C1 segment of cervical spinal cord (tissue), 14 donors: ENCODE results near the gene GDI2.
"Not testable (repeated sequence)": the region's sequence is repeated elsewhere in the genome, so short reads cannot be mapped to it uniquely, and the experiment has no call there.

Experiments used
- DNase-seq, 14 donors: peaks; one replicate each; lab custom pipeline; 2025; lab: John Stamatoyannopoulos, UW

GDI2 gene

GRCh38 chr10:5813341-5814109 lies at the start of gene GDI2:
Gene GDI2 (minus strand): TSS chr10:5813434. CDS start chr10:5813258, 176 bp downstream.
- peak; percentile 66 to 96 (median 93) for DNase-seq

DNA sequence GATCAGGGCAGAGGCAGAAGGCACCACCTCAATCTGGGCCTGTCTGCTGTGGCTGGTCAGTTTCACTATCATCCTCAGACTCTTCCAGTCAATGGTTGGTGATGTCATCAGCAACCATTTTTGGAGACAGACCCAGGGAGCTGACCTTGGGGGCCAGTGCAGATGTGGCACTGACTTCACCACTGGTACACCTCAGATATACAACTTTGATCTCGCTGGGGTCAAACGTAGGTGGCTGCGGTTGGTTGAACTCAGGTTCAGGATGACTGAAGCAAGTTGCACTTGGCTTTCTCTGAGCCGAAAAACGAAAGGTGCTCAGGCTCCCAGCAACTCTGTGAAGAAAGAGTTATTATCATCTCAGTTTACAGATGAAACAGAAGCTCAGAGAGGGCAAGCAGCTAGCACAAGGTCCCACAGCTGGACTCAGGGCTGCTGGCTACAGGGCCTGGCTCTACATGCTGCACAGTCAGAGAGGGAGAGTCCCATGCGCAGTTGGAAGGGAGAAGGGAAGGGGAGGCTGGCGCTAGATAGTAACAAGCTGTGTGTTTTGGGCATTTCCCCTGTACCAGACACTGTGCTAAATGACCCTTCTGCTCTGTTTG lies 49.2 kb upstream of the GDI2 start:
- no peak for DNase-seq

- DNase-seq = peak in 3 of 14 donors; percentile 5 to 30 (median 23)
Measured at GRCh38 chr10:5860066-5860465, 46.8 kb upstream of the GDI2 start.

GRCh38 chr10:5858811-5859210 lies 45.6 kb upstream of the GDI2 start:
- peak in 12 of 14 donors; percentile 6 to 59 (median 49) for DNase-seq

DNA sequence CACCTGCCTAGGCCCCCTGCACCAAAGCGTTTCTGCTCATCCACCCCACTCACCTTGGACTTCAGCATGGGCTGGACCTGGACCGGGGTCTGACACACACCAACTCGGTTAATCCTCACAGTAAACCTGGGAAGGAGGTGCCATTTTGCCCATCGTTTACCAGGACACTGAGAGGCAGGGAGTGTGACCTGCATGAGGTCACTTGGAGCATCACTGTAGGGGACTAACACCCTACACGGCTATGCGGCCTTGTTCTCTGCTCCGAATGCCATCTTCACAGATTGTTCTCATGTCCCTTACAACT lies 43.4 kb upstream of the GDI2 start:
- DNase-seq = no peak

GRCh38 chr10:5855979-5856700 lies 42.9 kb upstream of the GDI2 start:
- DNase-seq = no peak

DNA sequence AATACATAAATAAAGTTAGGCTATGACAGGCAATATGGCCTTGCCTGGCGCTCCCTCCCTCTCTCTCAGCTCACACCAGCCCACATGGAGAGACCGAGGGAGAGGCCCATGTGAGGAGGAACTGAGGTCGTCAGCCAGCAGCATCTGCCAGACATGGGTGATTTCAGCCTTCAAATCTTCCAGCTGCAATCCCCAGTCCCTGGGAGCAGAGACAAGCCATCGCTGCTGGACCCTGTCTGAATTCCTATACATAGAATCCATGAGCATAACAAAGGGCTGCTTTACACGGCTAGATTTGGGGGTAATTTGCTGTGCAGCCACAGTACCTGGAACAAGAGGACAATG lies 40.9 kb upstream of the GDI2 start:
- no peak for DNase-seq

DNA sequence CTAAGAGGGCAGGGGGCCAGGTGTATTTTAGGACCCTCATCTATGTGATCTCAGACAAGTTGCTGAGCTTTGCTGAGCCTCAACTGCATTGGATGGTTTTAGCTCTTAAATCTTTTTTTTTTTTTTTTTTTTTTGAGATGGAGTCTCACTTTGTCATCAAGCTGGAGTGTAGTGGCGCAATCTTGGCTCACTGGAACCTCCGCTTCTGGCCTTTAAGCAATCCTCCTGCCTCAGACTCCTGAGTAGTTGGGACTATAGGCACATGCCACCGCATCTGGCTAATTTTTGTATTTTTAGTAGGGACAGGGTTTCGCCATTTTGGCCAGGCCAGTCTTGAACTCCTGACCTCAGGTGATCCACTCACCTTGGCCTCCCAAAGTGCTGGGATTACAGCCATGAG lies 33.4 kb upstream of the GDI2 start:
- not testable (repeated sequence) for DNase-seq

DNA sequence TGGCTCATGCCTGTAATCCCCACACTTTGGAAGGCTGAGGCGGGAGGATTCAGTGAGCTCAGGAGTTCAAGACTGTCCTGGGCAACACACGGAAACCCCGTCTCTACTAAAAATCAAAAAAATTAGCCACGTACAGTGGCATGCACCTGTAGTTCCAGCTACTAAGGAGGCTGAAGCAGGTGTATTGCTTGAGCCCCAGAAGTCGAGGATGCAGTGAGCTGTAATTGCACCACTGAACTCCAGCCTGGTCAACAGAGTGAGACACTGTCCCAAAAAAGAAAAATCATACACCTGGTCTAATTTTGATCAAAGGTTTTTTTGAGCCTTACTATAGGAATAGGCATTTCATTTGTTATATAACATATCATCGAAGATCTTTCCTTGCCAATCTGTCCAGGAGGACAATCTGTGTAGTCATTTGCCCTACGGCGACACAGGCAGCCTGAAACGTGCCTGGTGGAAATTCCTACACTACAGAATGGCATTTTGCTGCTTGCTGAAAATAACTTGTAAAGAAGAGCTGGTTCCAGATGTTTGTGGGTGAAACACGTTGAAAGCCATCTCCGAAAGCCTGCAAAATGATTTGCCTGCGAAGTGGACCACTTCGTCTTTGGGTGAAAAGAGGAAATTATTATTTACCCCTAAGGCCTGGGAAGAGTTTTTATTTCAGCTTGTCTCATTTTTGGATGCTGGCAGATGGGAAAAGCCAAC lies 31.3 kb upstream of the GDI2 start:
- no peak for DNase-seq

- no peak for DNase-seq
Measured at GRCh38 chr10:5843686-5844344, 30.6 kb upstream of the GDI2 start.

GRCh38 chr10:5841965-5842364 lies 28.7 kb upstream of the GDI2 start:
- DNase-seq = no peak

- DNase-seq = peak in 12 of 14 donors; percentile 5 to 80 (median 60)
Measured at GRCh38 chr10:5840314-5841307, 27.4 kb upstream of the GDI2 start.

DNA sequence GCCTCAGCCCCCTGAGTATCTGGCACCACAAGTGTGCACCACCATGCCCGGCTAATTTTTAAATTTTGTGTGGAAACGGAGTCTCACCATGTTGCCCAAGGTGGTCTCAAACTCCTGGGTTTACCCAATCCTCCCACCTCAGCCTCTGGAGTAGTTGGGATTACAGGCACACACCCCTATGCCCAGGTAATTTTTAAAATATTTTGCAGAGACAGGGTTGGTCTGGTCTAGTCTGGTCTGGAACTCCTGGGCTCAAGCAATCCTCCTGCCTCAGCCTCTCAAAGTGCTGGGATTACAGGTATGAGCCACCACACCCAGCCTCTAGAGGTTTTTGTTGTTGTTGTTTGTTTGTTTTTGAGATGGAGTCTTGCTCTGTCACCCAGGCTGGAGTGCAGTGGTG lies 22.9 kb upstream of the GDI2 start:
- not testable (repeated sequence) for DNase-seq

GRCh38 chr10:5835446-5836095 lies 22.3 kb upstream of the GDI2 start:
- no peak for DNase-seq

DNA sequence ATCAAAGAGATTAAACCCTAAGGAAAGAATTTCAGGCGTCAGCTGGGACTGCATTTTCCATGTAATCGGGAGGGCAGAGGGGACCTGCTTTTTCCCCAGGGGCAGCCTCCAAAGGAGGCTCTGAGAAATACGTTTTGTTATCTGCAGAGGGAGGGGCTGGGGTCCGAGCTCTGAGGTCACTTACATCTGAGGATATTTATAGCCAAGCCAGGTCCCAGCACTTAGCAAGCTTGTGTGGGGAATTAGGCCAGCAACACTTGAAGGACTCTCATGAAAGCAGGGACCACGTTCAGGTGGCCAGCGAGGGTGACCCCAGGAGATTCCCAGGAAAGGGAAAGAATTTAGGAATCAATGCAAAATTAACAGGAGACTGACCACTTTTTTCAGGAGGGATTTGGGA lies 20.6 kb upstream of the GDI2 start:
- DNase-seq = no peak

DNA sequence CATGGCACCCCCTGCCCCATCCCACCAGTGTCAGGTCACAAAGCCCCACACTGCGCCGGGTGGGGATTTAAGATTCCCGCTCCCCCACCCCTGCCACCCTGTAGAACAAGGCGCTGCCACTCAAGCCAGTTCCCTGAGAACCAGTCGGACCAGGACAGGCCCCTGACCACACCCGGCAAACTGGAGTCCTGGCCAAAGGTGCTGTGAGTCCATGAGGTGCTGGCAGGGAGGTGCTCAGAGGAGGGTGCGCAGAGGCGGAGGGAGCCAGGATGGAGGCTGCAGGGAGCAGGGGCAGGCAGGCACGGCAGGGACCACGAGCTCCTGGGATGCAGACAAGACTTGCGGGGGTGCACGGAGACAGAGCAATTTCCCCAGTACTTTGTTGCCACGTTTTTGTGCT lies 19.7 kb upstream of the GDI2 start:
- no peak for DNase-seq

GRCh38 chr10:5831446-5831782 lies 18.2 kb upstream of the GDI2 start:
- no peak for DNase-seq

GRCh38 chr10:5830629-5831445 lies 17.6 kb upstream of the GDI2 start:
- DNase-seq = no peak

- no peak for DNase-seq
Measured at GRCh38 chr10:5829267-5829666, 16.0 kb upstream of the GDI2 start.
